Gastrocnemius medialis (tissue), 4 donors: ENCODE results near the gene ATP6V0E1. TPM values are rescaled to one million over a fixed set of nuclear protein-coding genes. Genes with fewer than 3 reads are reported as not detected.

Source experiments
- ATAC-seq, 2 donors: fragments of 150-250 bp; one replicate each; pipeline ENCODE4 v1.9.1; 2016
- DNase-seq, 2 donors: peaks; one replicate each; pipeline ENCODE4 v3.0.0-alpha.2; 2019
- H3K27ac ChIP-seq, 4 donors: fragments of 200-600 bp; sonication (generic); 1 replicate in 1 of 4; 2 replicates in 3 of 4; pipeline ENCODE4 v1.5.1; 2016 to 2018; ENCODE audit warnings: mild to moderate bottlenecking in 2 of 4, moderate library complexity in 1 of 4
- H3K27me3 ChIP-seq, 3 donors: fragments of 200-600 bp; sonication (generic) in 2 of 3; 1 replicate in 1 of 3; 2 replicates in 2 of 3; pipeline versions ENCODE4 v1.5.1 to v1.6.0; 2016 to 2019; ENCODE audit warnings: mild to moderate bottlenecking in 1 of 3, moderate library complexity in 1 of 3
- H3K36me3 ChIP-seq, 2 donors: fragments of 200-600 bp; sonication (generic) in 1 of 2; one replicate each; pipeline ENCODE4 v1.5.1; 2017 to 2018
- H3K4me1 ChIP-seq, 2 donors: fragments of 200-600 bp; sonication (generic) in 1 of 2; one replicate each; pipeline ENCODE4 v1.5.1; 2016 to 2017; ENCODE audit warnings: mild to moderate bottlenecking in 2 of 2
- H3K4me3 ChIP-seq, 4 donors: fragments of 200-600 bp; sonication (generic) in 3 of 4; 1 replicate in 1 of 4; 2 replicates in 3 of 4; pipeline ENCODE4 v1.5.1; 2016 to 2019; ENCODE audit warnings: mild to moderate bottlenecking in 2 of 4
- H3K9me3 ChIP-seq, 3 donors: fragments of 200-600 bp; sonication (generic) in 2 of 3; 1 replicate in 1 of 3; 2 replicates in 2 of 3; pipeline ENCODE4 v1.5.1; 2016 to 2019
- POLR2A ChIP-seq, 2 donors: fragments of 450-650 bp; IDR thresholded peaks; one replicate each; pipeline ENCODE4 v1.6.1; 2017; ENCODE audit warnings: antibody characterized with exemption in 2 of 2, mild to moderate bottlenecking in 2 of 2, moderate library complexity in 2 of 2
- in situ Hi-C, 4 donors: fragments of 200-750 bp; cut with MboI; loops; one replicate each; pipeline versions ENCODE4 v1.15.0 to v1.8.0; 2017; ENCODE audit warnings: low sequenced_read_pairs in 4 of 4
- intact Hi-C: fragments of 100-400 bp; cut with DNase I; formaldehyde crosslinking; loops from one replicate; pipeline ENCODE4 v1.15.1; 2023; ENCODE audit warnings: low total_unique reads
- total RNA-seq, 4 donors: library from RNA; depleted of rRNA; stranded (reverse); fragments of >200 nt; gene quantifications; one replicate each; pipeline versions ENCODE4 v1.1.0 to v1.2.3, GENCODE V29; 2016
- TF ChIP-seq, protein P1 (sequence below), 5 experiments: fragments of 450-650 bp in 3 of 5; fragments of 200-600 bp in 2 of 5; sonication (generic) in 2 of 5; IDR thresholded peaks in 4 of 5; conservative IDR thresholded peaks in 1 of 5; 1 replicate in 4 of 5; 2 replicates in 1 of 5; pipeline ENCODE4 v1.5.1; 2016 to 2019; ENCODE audit warnings: antibody characterized with exemption in 5 of 5, mild to moderate bottlenecking in 3 of 5, moderate library complexity in 3 of 5

ATP6V0E1 gene
- total RNA-seq, 4 donors from 2014 or later = 101 to 183 (median 164) TPM

GRCh38 chr5:172975289-172975688 lies 8.3 kb upstream of the ATP6V0E1 start:
- Histone ChIP-seq H3K27ac (no peak overlapping the region), H3K27me3 (no peaks in the 10 kb centered on the region), H3K36me3 (peaks cover 0 to under 1% of the 10 kb centered on the region in 2 donors), H3K4me3 (no peak overlapping the region), H3K4me1 (no peaks in the 10 kb centered on the region), H3K9me3 (no peaks in the 10 kb centered on the region)
- DNase-seq = no peak
- no peak for TF ChIP-seq POLR2A (IDR thresholded peaks at IDR 0.05)
- TF ChIP-seq, protein P1, sequence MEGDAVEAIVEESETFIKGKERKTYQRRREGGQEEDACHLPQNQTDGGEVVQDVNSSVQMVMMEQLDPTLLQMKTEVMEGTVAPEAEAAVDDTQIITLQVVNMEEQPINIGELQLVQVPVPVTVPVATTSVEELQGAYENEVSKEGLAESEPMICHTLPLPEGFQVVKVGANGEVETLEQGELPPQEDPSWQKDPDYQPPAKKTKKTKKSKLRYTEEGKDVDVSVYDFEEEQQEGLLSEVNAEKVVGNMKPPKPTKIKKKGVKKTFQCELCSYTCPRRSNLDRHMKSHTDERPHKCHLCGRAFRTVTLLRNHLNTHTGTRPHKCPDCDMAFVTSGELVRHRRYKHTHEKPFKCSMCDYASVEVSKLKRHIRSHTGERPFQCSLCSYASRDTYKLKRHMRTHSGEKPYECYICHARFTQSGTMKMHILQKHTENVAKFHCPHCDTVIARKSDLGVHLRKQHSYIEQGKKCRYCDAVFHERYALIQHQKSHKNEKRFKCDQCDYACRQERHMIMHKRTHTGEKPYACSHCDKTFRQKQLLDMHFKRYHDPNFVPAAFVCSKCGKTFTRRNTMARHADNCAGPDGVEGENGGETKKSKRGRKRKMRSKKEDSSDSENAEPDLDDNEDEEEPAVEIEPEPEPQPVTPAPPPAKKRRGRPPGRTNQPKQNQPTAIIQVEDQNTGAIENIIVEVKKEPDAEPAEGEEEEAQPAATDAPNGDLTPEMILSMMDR (IDR thresholded peaks at IDR 0.05 in 4 of 5, conservative IDR thresholded peaks at IDR 0.05 in 1 of 5) = no peak
- intact Hi-C loops = no loop called here
- ATAC-seq = no peak
- in situ Hi-C loops = loop anchor here in 1 of 4 donors (25.0 kb wide), 1 partner anchor 162 kb away; the partner anchor contains the start of gene BNIP1

- no peak for DNase-seq
- Histone ChIP-seq H3K4me1 (peaks cover 0 to 2% of the 10 kb centered on the region in 2 donors), H3K4me3 (no peak overlapping the region), H3K27ac (no peak overlapping the region), H3K9me3 (no peaks in the 10 kb centered on the region), H3K27me3 (no peaks in the 10 kb centered on the region), H3K36me3 (no peaks in the 10 kb centered on the region)
- no peak for ATAC-seq
- intact Hi-C loops = loop anchor here (2.0 kb wide), 1 partner anchor 305 kb away; no protein-coding TSS in a partner anchor
- TF ChIP-seq, protein P1 (IDR thresholded peaks at IDR 0.05 in 4 of 5, conservative IDR thresholded peaks at IDR 0.05 in 1 of 5) = no peak
- TF ChIP-seq POLR2A (IDR thresholded peaks at IDR 0.05) = no peak
- in situ Hi-C loops = loop anchor here (5.0 to 25.0 kb wide), 4 partner anchors 75 to 165 kb away; partner anchors contain the start of genes BNIP1 (in 4 of the 4) and CREBRF (in 3 of the 4)
These were observed 3.8 kb upstream of the ATP6V0E1 start for GRCh38 chr5:172979778-172980177.

- DNase-seq = no peak
- TF ChIP-seq, protein P1 (IDR thresholded peaks at IDR 0.05 in 4 of 5, conservative IDR thresholded peaks at IDR 0.05 in 1 of 5) = no peak
- no peak for TF ChIP-seq POLR2A (IDR thresholded peaks at IDR 0.05)
These were observed 1.6 kb upstream of the ATP6V0E1 start for GRCh38 chr5:172981931-172982330.

DNA sequence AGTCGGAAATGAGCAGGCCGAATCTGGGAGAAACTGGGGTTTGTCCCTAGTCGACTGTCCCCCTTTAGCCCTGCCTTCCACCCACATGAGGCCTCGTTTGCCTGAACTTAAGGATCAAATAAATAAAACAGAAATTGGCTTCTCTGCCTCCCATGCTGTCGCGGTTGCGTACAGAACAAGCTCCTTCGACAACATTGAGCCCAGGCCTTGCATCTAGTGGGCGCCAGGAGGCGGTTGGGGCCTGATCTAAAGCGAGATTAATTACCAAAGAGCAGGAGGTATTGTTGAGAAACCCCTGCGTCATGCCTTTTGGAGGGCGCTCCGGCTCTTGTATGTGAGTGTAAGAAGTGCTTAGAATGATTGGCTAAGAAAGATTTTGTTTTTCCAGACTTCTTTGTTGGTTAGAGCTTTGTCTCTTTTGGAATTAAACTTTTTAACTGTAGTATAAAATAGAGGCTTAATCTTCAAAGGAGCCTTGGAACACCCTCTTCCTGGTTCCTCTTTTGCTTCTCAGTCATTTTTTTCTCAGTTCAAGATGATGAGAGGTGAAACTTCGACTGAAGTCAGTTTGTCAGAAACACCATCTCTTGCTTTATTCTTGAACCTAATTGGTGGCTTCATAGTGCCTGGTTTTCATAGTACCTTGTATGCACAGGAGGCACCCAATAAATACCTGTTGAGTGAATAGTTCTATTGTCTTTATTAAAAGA lies 828 bp downstream of the ATP6V0E1 start:
- in situ Hi-C loops = loop anchor here (5.0 to 25.0 kb wide), 4 partner anchors 70 to 160 kb away; partner anchors contain the start of genes BNIP1 (in 4 of the 4) and CREBRF (in 3 of the 4)
- TF ChIP-seq, protein P1 (IDR thresholded peaks at IDR 0.05 in 4 of 5, conservative IDR thresholded peaks at IDR 0.05 in 1 of 5) = peak; percentile 15 to 56 (median 41)
- no peak for TF ChIP-seq POLR2A (IDR thresholded peaks at IDR 0.05)
- Histone ChIP-seq H3K4me3 (peak overlapping the region; percentile 79 to 91 (median 82)), H3K36me3 (peaks cover 0 to 29% of the 10 kb centered on the region in 2 donors), H3K4me1 (peaks cover 8 to 23% of the 10 kb centered on the region in 2 donors), H3K27me3 (no peaks in the 10 kb centered on the region), H3K9me3 (no peaks in the 10 kb centered on the region), H3K27ac (peak overlapping the region; percentile 95 to 98 (median 96))
- ATAC-seq (peak; percentile 85), DNase-seq (peak; percentile 74 to 88)
- intact Hi-C loops = loop anchor here (1.0 to 2.0 kb wide), 2 partner anchors 18 to 72 kb away; partner anchors contain the start of gene CREBRF

More at GRCh38 chr5:172981931-172982330, 1.6 kb upstream of the ATP6V0E1 start:
- intact Hi-C loops (no loop called here), in situ Hi-C loops (loop anchor here (5.0 to 25.0 kb wide), 4 partner anchors 73 to 163 kb away; partner anchors contain the start of genes BNIP1 (in 4 of the 4) and CREBRF (in 3 of the 4))
- Histone ChIP-seq H3K27ac (no peak overlapping the region), H3K4me3 (no peak overlapping the region), H3K36me3 (peaks cover 0 to 11% of the 10 kb centered on the region in 2 donors), H3K4me1 (peaks cover 8 to 19% of the 10 kb centered on the region in 2 donors), H3K9me3 (no peaks in the 10 kb centered on the region), H3K27me3 (no peaks in the 10 kb centered on the region)
- no peak for ATAC-seq
